ENCODE data around the gene GUCA1C. TPM values are rescaled to one million over a fixed set of nuclear protein-coding genes. Genes with fewer than 3 reads are reported as not detected.

Gene GUCA1C
- total RNA-seq, result not detected in 2 replicates

GRCh38 chr3:108953700-108954099, at the start of gene GUCA1C:
GUCA1C (minus strand) TSS chr3:108953879; CDS start chr3:108953762, 117 bp downstream.

Other genes starting within 250 kb of the GUCA1C start
- not detected in 2 replicates for gene RETNLB, start 196.5 kb downstream of the GUCA1C start, total RNA-seq
- gene TRAT1, start 131.1 kb downstream of the GUCA1C start, total RNA-seq, result not detected in 2 replicates
- not detected in 2 replicates for gene MORC1, start 164.3 kb upstream of the GUCA1C start, total RNA-seq
- gene C3orf85, start 182.8 kb upstream of the GUCA1C start, total RNA-seq, result not detected in 2 replicates